ENCODE data around the gene RAB3GAP2.

GRCh38 chr1:220274251-220274855 lies 2.1 kb upstream of the RAB3GAP2 start:
- TF ChIP-seq MAX (CRISPR knock-in tag; IDR thresholded peaks at IDR 0.05) (peak; percentile 59), CREB1 (CRISPR knock-in tag; IDR thresholded peaks at IDR 0.05) (no peak), TEAD4 (CRISPR knock-in tag; IDR thresholded peaks at IDR 0.05) (no peak), CTCF (IDR thresholded peaks at IDR 0.05) (no peak), ZBTB43 (CRISPR knock-in tag; IDR thresholded peaks at IDR 0.05) (no peak), ZNF138 (CRISPR knock-in tag; conservative IDR thresholded peaks at IDR 0.05) (no peak), E2F5 (CRISPR knock-in tag; IDR thresholded peaks at IDR 0.05) (no peak), ATF3 (CRISPR knock-in tag; conservative IDR thresholded peaks at IDR 0.05) (no peak), ATF2 (CRISPR knock-in tag; IDR thresholded peaks at IDR 0.05; ENCODE audit: borderline replicate concordance, low read depth) (no peak), ATF1 (CRISPR knock-in tag; IDR thresholded peaks at IDR 0.05) (no peak), ETV6 (CRISPR knock-in tag; IDR thresholded peaks at IDR 0.05) (no peak), ZNF121 (CRISPR knock-in tag; IDR thresholded peaks at IDR 0.05) (no peak), KAT7 (CRISPR knock-in tag; IDR thresholded peaks at IDR 0.05; ENCODE audit: borderline replicate concordance) (no peak), CBFB (CRISPR knock-in tag; IDR thresholded peaks at IDR 0.05; ENCODE audit: low read depth) (no peak)
